Erythroblast (primary cell): ENCODE data around the gene NPTN.

Experiments
- DNase-seq, 2 experiments: peaks; one replicate each; lab custom pipeline; 2025; lab: John Stamatoyannopoulos, UW
- GATA1 ChIP-seq: IDR thresholded peaks from 2 replicates; pipeline ENCODE4 v1.6.1; 2011; ENCODE audit warnings: low read depth, mild to moderate bottlenecking, control low read depth, low read length, moderate library complexity
- POLR2A ChIP-seq: IDR thresholded peaks from 2 replicates; pipeline ENCODE4 v1.6.1; 2011; ENCODE audit warnings: mild to moderate bottlenecking, low read length

Gene NPTN

GRCh38 chr15:73522011-73522410 is 111.2 kb downstream of the NPTN start:
- DNase-seq = no peak
- no peak for TF ChIP-seq POLR2A
- no peak for TF ChIP-seq GATA1

- TF ChIP-seq GATA1 (no peak), POLR2A (no peak)
- DNase-seq = no peak
Measured at GRCh38 chr15:73518876-73519733, 114.1 kb downstream of the NPTN start.

- DNase-seq = no peak
- no peak for TF ChIP-seq POLR2A
- no peak for TF ChIP-seq GATA1
Measured at GRCh38 chr15:73518180-73518862, 114.9 kb downstream of the NPTN start.

- DNase-seq = no peak
- TF ChIP-seq GATA1 (no peak), POLR2A (no peak)
Measured at GRCh38 chr15:73517566-73517965, 115.6 kb downstream of the NPTN start.

- TF ChIP-seq POLR2A = no peak
- TF ChIP-seq GATA1 = no peak
- no peak for DNase-seq
Measured at GRCh38 chr15:73515527-73515926, 117.7 kb downstream of the NPTN start.
